Renal cortical epithelial cell (primary cell): ENCODE results near the gene GLG1. TPM values are rescaled to one million over a fixed set of nuclear protein-coding genes. Genes with fewer than 3 reads are reported as not detected.
A peak's percentile ranks its signal among the peaks of the same experiment; 100 is the strongest.
"Not testable (repeated sequence)": the region's sequence is repeated elsewhere in the genome, so short reads cannot be mapped to it uniquely, and the experiment has no call there.

Experiments used
- DNase-seq: peaks from one replicate; pipeline ENCODE4 v3.0.0-alpha.2; 2011; ENCODE audit warnings: low read depth
- total RNA-seq: library from RNA; depleted of rRNA; stranded (reverse); fragments of >200 nt; gene quantifications from 2 replicates; pipeline ENCODE4 v1.2.3, GENCODE V29; 2014

The GLG1 gene
- total RNA-seq, 1 donor from 2014 or later = 232 TPM

DNA sequence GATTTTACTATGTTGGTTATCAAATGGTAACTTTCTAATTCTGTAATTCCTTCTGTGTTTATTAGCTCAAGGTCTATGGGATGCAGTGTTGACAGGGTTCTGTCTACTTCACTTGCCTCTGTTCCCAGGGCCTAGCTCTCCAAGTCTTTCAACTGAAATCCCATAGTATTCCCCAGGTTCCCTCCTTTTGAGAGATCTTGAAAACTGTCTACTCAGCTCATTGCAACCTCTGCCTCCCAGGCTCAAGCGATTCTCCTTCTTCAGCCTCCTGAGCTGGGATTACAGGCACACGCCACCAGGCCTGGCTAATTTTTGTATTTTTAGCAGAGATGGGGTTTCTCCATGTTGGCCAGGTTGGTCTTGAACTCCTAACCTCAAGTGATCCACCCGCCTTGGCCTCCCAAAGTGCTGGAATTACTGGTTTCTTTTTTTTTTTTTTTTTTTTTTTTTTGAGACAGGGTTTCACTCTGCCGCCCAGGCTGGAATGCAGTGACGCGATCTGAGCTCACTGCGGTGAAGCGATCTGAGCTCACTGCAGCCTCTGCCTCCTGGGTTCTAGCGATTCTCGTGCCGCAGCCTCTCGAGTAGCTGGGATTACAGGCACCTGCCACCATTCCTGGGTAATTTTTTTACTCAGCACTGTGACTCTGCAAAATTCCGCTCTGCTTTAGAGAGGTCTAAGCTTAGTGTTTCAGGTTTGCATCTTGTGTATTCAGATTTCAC lies 163.1 kb downstream of the GLG1 start:
- DNase-seq = not testable (repeated sequence)

- no peak for DNase-seq
Measured at GRCh38 chr16:74439685-74440084, 167.2 kb downstream of the GLG1 start.

DNA sequence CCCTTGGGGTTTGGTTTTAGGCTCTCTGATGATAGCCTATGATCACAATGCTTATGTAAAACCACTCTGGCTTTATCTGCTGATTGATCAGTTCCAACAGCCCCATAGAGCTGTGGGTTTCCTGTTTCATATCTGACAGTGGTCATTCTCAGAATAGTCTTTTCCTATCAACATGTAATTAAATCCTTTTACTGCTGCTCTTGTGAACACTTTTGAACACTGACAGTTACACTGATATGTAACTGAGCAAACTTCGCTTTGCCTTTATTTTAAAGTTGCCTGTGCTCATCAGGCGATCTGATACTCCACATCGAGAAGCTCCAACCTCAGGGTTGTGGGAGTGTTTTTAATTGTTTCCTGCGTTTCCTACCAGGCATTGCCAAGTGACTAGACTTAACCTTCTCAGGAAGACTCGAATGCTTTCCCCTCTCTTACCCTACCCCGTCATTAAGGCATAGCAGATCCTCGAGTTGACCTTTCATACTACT lies 168.4 kb downstream of the GLG1 start:
- no peak for DNase-seq

DNA sequence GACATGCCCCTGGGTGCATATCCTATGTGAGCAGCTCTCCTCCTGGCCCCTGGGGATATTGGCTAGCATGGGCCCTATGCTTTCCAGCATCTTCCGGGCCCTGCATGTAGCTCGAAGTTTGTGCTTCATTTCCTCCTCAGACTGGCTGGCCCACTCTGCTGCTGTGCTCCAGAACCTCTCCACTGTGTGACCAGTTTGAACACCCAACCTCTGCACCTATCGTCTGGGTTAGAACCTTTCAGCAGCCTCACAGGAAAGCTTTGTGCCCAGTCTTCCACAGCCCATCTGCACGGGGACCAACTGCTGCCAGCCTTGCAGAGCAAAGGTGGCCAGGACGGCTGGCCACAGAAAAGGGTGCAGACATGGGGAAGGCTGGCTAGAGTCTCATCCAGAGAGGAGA lies 175.4 kb downstream of the GLG1 start:
- DNase-seq = no peak

DNA sequence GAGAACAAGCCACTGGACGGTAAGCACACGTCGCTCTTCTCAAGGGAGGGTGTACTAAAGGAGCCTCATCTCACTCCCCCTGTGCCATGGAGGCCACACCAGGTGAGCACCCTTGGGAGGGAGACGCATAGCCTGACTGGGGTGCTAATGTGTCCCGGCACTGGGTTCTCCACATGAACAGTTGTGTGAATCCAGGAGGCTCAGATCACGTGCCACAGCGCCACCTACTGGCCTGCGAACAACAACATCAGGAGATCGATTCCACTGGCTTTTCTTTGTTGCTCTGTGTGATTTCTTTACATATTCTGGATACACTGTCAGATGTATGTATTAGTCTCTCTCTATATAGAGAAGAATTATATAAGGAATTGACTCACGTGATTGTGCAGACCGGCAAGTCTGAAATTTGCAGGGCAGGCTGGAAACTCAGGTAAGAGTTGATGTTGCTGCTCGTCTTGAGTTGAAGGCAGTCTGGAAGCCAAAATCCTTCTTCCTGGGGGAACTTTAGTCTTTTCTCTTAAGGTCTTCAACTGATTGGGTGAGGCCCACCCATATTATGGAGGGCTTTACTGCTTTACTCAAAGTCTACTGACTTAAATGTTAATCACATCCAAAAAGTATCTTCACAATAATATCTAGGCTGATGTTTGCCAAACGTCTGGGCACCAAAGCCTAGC lies 176.7 kb downstream of the GLG1 start:
- peak; percentile 22 for DNase-seq

- not testable (repeated sequence) for DNase-seq
Measured at GRCh38 chr16:74428493-74428892, 178.4 kb downstream of the GLG1 start.

DNA sequence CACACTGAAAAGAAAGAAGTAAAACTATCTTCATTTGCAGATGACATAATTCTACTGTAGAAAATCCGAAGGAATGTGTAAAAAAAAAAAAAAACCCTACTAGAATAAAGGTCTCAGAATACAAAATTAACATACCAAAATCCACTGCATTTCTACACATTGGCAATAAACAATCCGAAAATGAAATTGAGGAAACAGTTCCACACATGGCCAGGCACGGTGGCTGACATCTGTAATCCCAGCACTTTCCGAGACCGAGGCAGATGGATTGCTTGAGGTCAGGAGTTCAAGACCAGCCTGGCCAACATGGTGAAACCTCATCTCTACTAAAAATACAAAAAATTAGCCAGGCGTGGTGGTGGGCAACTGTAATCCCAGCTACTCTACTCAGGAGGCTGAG lies 181.2 kb downstream of the GLG1 start:
- not testable (repeated sequence) for DNase-seq

- DNase-seq = not testable (repeated sequence)
Measured at GRCh38 chr16:74423721-74424120, 183.2 kb downstream of the GLG1 start.

GRCh38 chr16:74422086-74422485 lies 184.8 kb downstream of the GLG1 start:
- DNase-seq = not testable (repeated sequence)

- DNase-seq = not testable (repeated sequence)
Measured at GRCh38 chr16:74421482-74421785, 185.5 kb downstream of the GLG1 start.

GRCh38 chr16:74420612-74421481 lies 186.1 kb downstream of the GLG1 start, which contains the start of gene CLEC18B:
Gene CLEC18B, minus strand, starts transcription at chr16:74421478. Its CDS starts 208 bp downstream, at chr16:74421270.
- peak; percentile 65 for DNase-seq

DNA sequence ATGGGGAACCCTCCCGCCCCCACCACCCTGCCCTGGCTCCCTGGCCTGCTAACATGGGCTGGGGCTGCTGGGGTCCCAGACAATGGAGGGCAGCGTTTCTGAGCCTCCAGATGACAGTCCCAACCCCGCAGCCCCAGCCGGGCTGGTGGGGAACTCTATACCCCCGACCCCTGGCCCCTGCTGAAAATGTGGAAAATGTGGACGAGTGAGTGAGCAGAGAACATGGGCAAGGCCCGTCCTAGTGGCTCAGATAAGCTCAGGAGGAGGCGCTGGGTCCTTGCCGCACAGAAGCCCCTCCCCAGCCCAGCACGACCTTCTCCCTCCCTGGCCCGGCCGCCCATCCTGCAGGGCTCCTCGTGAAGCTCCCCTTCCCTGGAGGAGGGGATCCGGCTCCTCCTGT lies 187.1 kb downstream of the GLG1 start:
- not testable (repeated sequence) for DNase-seq

DNA sequence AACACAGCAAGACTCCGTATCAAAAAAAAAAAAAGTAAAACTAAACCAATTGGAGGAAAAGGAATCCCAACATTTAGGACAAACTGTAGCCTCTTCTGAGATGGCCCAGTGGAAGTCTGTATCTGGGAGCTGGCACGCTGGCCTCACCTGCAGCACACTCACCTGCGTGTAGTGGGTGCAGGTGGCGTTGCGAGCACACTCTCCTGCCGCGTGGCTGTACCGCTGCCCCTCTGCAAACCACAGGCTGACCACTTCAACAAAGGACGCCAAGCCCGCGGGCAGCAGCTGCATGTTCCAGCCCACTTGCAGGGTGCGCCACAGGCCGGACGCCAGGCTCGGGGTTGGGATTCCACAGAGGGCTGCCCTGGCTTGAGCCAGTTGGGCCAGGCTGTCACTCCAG lies 189.0 kb downstream of the GLG1 start:
- DNase-seq = not testable (repeated sequence)

DNA sequence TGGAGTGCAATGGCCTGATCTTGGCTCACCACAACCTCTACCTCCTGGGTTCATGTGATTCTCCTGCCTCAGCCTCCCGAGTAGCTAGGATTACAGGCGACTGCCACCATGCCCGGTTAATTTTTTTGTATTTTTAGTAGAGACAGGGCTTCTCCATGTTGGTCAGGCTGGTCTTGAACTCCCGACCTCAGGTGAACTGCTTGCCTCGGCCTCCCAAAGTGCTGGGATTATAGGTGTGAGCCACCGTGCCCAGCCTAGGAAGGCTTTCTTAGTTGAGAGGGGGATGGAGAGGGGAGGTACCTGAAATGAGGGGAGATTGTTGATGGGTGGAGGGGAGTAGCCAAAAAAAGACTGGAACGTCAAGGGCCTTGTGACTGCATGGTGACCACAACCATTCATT lies 193.0 kb downstream of the GLG1 start:
- not testable (repeated sequence) for DNase-seq

GRCh38 chr16:74413485-74413884 lies 193.4 kb downstream of the GLG1 start:
- DNase-seq = not testable (repeated sequence)

DNA sequence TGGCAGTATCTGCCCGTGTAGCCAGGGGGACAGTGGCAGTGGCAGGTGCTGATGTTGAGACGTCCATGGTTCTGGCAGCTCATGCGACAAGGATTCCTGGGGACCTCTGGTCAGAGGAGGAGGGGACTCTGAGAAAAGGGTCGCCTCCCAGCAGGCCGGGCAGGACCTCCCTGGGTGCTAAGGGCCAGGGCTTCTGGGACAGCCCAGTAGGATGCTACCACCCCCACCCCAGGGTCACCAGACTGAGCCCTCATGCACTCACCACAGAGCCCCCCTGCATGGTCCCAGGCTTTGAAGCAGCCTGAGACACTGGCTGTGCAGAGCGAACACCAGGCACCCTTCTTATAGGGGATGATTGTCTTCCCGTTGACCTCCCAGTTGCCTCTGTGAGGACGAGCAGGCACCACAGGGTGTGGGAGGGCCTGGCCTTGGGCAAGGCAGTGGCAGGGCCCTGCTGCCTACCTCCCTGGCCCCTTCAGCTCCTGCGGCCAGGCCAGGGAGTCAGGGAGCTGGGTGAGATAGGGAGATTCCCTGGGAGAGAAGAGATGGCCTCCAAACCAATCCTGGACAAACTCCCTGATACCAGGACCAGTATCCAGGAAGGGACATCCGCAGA lies 194.0 kb downstream of the GLG1 start:
- DNase-seq = not testable (repeated sequence)

DNA sequence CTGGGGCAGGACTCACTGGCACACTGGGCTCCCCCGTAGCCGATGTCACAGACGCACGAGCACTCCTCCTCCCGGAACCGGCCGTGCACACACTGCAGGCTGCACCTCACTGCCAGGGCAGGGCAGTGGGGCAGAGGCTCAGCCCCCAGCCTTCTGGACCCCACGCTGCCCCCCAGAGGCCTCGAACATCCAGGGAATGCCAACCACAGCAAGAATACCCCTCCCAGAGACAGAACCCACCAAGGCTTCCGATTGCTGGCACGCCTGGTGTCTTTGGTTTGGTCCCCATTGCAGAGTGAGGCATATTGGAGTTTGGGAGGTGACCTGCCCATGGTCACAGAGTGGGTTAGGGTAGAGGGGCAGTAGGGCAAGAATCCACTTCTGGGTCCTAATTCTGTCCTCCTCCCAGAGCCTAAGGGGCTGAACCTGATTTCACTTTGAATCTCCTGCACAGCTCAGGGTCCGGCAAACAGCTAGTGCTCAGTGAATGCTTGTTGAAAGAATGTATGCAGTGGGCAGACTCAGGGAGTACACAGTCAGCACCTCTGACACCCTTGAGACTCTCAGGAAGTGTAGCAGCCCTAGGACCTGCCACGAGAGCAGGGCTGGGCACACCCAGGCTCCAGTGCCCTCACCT lies 194.7 kb downstream of the GLG1 start:
- DNase-seq = not testable (repeated sequence)

DNA sequence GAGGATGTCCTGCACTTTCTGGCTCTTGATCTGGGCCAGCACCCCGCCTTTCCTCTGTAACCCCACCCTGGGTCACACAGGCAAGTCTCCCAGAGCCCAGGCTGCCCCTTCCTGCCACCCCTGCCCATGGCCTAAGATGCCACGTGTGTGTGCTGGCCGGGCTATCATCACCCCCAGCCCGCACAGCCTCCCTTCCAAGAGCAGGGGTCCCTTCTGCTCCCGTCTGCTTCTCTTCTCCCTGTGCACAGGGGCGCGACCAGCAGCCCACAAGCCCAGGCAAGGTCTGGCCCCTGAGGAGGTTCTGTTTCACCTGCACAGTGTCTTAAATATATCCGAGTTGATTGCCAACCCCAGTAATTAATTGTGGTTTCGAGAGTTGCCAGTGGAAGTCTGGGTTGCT lies 195.9 kb downstream of the GLG1 start:
- not testable (repeated sequence) for DNase-seq

DNA sequence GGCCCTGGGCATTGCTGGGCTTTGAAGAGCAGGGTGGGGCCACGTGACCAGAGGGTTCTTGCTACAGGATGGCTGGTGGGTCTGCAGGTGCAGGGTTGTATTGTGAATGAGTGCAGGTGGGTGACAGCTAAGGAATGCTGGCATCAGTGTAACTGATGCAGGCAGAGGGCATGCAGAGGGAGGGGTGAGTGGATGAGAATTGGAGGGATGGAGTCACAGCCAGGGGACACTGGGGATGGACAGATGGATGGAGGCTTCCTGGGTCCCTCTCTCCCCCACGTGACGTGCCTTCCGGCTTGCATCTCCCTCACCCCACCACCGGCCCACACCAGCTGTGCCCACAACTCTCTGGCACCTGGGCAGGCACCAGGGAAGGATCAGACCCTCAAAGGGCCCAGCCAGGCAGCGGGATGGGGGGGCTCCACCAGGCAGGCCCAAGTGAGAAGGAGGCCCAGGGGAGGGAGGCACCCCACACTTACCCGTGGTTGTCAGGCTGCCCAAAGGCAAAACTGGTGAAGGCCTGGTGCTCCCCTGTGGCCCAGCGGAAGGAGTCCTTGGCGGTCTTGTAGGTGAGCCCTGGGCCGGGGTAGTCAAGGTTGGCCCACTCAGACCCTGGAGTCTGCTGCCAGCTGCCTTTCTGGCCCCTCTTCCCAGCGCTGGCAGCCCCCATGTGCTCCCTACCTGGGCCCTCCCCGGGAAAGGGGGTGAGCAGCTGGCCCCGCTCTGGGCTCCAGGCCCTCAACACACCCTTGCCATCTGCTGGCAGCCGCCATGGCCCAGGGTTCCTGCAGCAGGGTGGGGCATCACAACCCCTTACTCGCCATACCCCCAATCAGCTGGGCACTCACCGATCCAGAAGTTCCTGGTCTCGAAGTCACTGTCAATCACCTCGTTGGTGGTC lies 196.6 kb downstream of the GLG1 start:
- DNase-seq = not testable (repeated sequence)
